Panc1 (cell line): ENCODE data around the gene PEX1. TPM values are rescaled to one million over a fixed set of nuclear protein-coding genes. Genes with fewer than 3 reads are reported as not detected.

Experiments
- ATAC-seq: fragments of 200-7000 bp; cut with Tn5 transposase; 2 replicates; pipeline ENCODE4 v1.9.1; 2020; ENCODE audit warnings: mild to moderate bottlenecking, moderate library complexity
- BruUV-seq: library from RNA; stranded (reverse); fragments of 400-500 nt; replicated peaks from 2 replicates; lab custom pipeline; 2021; lab: Mats Ljungman, UMichigan
- CTCF ChIA-PET: fragments of 300-600 bp; sonication (Branson Sonifier 250); formaldehyde crosslinking; loops from one replicate; lab custom pipeline; 2022; ENCODE audit warnings: antibody characterized with exemption; lab: Charles Lee
- POLR2A ChIA-PET: fragments of 300-600 bp; sonication (Branson Sonifier 250); formaldehyde crosslinking; loops from one replicate; lab custom pipeline; 2022; ENCODE audit warnings: antibody characterized with exemption; lab: Charles Lee
- DNase-seq: peaks from one replicate; pipeline ENCODE4 v3.0.0-alpha.2; 2010; ENCODE audit warnings: low read depth, low spot score
- H3K27ac ChIP-seq: 2 replicates; pipeline ENCODE4 v1.5.1; 2011; ENCODE audit warnings: mild to moderate bottlenecking, low read length, inconsistent platforms
- H3K27me3 ChIP-seq: fragments of 200-500 bp; sonication (Bioruptor generic); 2 replicates; pipeline ENCODE4 v1.6.0; 2014; ENCODE audit warnings: low read length, inconsistent platforms; ENCODE audit not compliant: control insufficient read depth, insufficient read depth
- H3K36me3 ChIP-seq: fragments of 200-500 bp; sonication (Bioruptor generic); 2 replicates; pipeline ENCODE4 v1.5.1; 2014; ENCODE audit warnings: inconsistent platforms, mild to moderate bottlenecking, low read length, moderate library complexity; ENCODE audit not compliant: control insufficient read depth, insufficient read depth
- H3K4me1 ChIP-seq: 2 replicates; pipeline ENCODE4 v1.5.1; 2011; ENCODE audit warnings: inconsistent platforms, mild to moderate bottlenecking, low read length, moderate library complexity; ENCODE audit not compliant: control insufficient read depth, insufficient read depth
- H3K4me3 ChIP-seq, 2 experiments: 2 replicates each; pipeline ENCODE4 v1.5.1; 2011 to 2012; ENCODE audit warnings: low read depth in 2 of 2, low read length in 2 of 2, mild to moderate bottlenecking in 2 of 2, inconsistent platforms in 1 of 2, moderate library complexity in 1 of 2
- H3K9me3 ChIP-seq: fragments of 200-500 bp; sonication (Bioruptor generic); 2 replicates; pipeline ENCODE4 v1.5.1; 2014; ENCODE audit warnings: low read depth, mild to moderate bottlenecking, inconsistent platforms, low read length, moderate library complexity; ENCODE audit not compliant: control insufficient read depth, insufficient read depth
- CTCF ChIP-seq: fragments of 450-650 bp; IDR thresholded peaks from 2 replicates; pipeline ENCODE4 v1.5.1; 2017; ENCODE audit warnings: mild to moderate bottlenecking
- POLR2AphosphoS5 ChIP-seq: IDR thresholded peaks from 2 replicates; pipeline ENCODE4 v1.6.1; 2012; ENCODE audit warnings: mild to moderate bottlenecking, low read depth, low read length, moderate library complexity
- REST ChIP-seq, 2 experiments: IDR thresholded peaks; 2 replicates each; pipeline ENCODE4 v1.6.1; 2011 to 2012; ENCODE audit warnings: low read depth in 2 of 2, control low read depth in 1 of 2, low read length in 1 of 2, mild to moderate bottlenecking in 1 of 2, moderate library complexity in 1 of 2; ENCODE audit not compliant: insufficient read depth in 1 of 2
- SIN3A ChIP-seq: IDR thresholded peaks from 2 replicates; pipeline ENCODE4 v1.6.1; 2012; ENCODE audit warnings: low read depth, mild to moderate bottlenecking, low read length, moderate library complexity, borderline replicate concordance; ENCODE audit not compliant: insufficient read depth
- TCF7L2 ChIP-seq: IDR thresholded peaks from 2 replicates; pipeline ENCODE4 v1.6.1; 2011; ENCODE audit warnings: mild to moderate bottlenecking, low read depth, low read length, inconsistent platforms
- in situ Hi-C: cut with HindIII; loops from 2 replicates; pipeline ENCODE4 v1.10.0; 2016; ENCODE audit warnings: low sequenced_read_pairs, low pct_unique_long_range_greater_than_20kb
- intact Hi-C: fragments of 100-400 bp; cut with micrococcal nuclease; formaldehyde crosslinking; loops from one replicate; pipeline ENCODE4 v1.10.0; 2022; ENCODE audit not compliant: unreplicated experiment
- total RNA-seq: library from RNA; stranded (reverse); gene quantifications from one replicate; pipeline ENCODE4 v1.2.1, GENCODE V29; 2021; ENCODE audit not compliant: unreplicated experiment

Gene PEX1
- total RNA-seq, 1 experiment from 2014 or later = 13.9 TPM

DNA sequence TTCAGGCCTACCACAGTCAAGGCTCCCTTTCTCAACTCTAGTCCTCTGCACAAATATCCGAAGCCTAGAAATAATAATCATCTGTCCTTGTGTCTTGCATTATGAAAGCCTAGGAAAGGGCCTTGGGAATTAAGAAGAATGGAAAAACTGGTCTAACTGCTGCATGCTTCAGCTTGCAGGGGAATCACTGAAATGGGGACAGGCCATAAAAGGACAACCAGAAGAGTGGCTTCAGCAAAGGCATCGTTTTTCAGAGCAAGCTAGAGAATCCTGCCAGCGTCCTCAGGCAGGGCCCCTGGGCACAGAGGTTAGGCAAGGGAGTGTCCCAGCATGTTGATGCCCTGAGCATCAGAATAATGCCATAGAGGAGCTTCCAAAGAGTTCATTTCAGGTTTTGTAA, 63.8 kb downstream of the PEX1 start:
- no peak overlapping the region for H3K4me3 ChIP-seq
- H3K27ac ChIP-seq = no peak overlapping the region
- H3K9me3 ChIP-seq = no peaks in the 10 kb centered on the region
- POLR2A ChIA-PET = no interaction called here
- ATAC-seq = no peak
- in situ Hi-C loops = no loop called here
- H3K27me3 ChIP-seq = no peaks in the 10 kb centered on the region
- intact Hi-C loops = loop anchor here (5.0 kb wide), 1 partner anchor 593 kb away; no protein-coding TSS in a partner anchor
- no peaks in the 10 kb centered on the region for H3K36me3 ChIP-seq
- CTCF ChIA-PET = no interaction called here
- TF ChIP-seq POLR2AphosphoS5 (no peak), REST (IDR thresholded peaks at IDR 0.05; ENCODE audit: insufficient read depth in 1 of 2, low read depth in 2 of 2, low read length in 1 of 2) (no peak), CTCF (no peak), SIN3A (no peak), TCF7L2 (no peak)
- no peak for DNase-seq
- H3K4me1 ChIP-seq = peaks cover 3% of the 10 kb centered on the region; the same call in 1 of the 2 replicates
- no TSS peak for BruUV-seq

DNA sequence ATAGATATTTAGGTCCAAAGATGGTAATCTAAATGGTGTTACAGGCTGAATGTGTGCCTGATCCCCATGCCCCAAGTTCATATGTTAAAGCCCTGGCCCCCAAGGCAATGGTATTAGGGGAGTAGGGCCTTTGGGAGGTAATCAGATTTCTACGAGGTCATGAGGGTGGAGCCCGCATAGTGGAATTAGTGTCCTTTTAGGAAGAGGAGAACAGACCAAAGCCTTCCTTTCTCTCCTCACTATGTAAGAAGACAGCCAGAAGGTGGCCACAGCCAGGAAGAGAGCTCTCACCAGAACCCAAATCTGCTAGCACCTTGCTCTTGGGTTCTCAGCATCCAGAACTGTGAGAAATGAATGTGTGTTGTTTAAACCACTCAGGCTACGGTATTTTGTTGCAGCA, 65.8 kb downstream of the PEX1 start:
- ATAC-seq (no peak), DNase-seq (no peak)

More for the DNA sequence above, 65.8 kb downstream of the PEX1 start:
- no TSS peak for BruUV-seq
- Histone ChIP-seq H3K27me3 (no peaks in the 10 kb centered on the region), H3K4me1 (peaks cover 3% of the 10 kb centered on the region; the same call in 1 of the 2 replicates), H3K27ac (no peak overlapping the region), H3K9me3 (no peaks in the 10 kb centered on the region), H3K36me3 (no peaks in the 10 kb centered on the region), H3K4me3 (no peak overlapping the region)
- TF ChIP-seq REST (IDR thresholded peaks at IDR 0.05; ENCODE audit: insufficient read depth in 1 of 2, low read depth in 2 of 2, low read length in 1 of 2) (no peak), TCF7L2 (no peak)
- POLR2A ChIA-PET = no interaction called here
- in situ Hi-C loops = no loop called here
- intact Hi-C loops = loop anchor here (5.0 kb wide), 1 partner anchor 595 kb away; no protein-coding TSS in a partner anchor
- CTCF ChIA-PET = no interaction called here
